GM04503 (cell line): ENCODE measurements around the gene TENM3.
"Not testable (repeated sequence)": the region's sequence is repeated elsewhere in the genome, so short reads cannot be mapped to it uniquely, and the experiment has no call there.

Experiments used
- DNase-seq: peaks from one replicate; pipeline ENCODE4 v3.0.0-alpha.2; 2012; ENCODE audit warnings: low read depth

The TENM3 gene

DNA sequence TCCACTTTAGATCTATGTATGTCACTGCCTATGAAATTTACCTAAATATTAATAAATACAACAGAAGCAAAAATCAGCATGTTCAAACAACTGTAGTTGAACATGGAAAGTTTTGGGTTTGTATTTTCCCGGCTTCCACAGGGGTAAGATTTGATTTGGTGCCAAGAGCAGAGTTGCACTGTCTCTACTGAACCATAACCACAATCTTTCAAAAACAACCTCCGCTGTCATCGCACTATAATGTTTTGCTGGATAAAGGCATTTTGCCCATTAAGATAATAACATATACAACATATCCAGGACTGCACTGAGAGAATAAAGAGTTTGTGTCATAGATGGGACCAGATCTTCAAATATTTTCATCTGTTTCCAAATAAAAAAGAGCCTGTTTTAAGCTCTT, 94.9 kb downstream of the TENM3 start:
- no peak for DNase-seq

DNA sequence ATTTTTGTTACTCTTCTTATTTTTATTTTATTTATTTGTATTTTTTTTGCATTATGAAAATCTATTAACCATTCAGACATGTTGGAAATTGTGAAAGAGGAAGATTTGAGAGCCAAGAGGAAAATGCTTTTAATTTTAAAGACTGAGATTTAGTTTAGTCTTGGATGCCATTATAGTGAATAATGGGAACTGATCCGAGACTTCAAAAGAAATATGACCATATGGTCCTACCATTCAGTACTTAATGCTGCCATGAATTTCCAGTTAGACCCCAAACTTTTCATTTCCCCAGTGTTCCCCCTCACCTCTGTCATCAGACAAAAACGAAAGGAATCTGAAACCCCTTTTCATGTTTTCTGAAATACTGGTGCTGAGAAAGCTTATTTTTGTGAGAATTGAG, 95.5 kb downstream of the TENM3 start:
- DNase-seq: no peak

DNA sequence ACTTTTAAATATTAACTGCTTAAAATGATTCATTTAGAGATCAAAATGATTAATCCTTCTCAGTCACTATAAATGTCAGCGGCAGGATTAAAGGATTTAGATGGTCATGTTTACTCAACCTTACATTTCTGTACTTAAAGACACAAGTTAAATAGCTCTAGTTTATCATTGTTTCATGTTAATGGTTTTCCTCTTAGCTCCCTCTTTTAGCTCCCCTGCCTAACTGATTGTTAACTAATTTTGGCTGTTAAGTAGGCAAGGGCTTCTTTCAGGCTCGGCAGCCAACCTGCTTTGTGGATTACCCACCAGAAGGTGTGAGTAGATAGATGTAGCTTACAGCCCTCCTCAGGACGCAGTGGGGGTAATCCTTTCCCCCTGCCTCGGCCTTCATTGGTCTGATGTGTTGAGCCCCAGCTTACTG, 96.0 kb downstream of the TENM3 start:
- no peak for DNase-seq

DNA sequence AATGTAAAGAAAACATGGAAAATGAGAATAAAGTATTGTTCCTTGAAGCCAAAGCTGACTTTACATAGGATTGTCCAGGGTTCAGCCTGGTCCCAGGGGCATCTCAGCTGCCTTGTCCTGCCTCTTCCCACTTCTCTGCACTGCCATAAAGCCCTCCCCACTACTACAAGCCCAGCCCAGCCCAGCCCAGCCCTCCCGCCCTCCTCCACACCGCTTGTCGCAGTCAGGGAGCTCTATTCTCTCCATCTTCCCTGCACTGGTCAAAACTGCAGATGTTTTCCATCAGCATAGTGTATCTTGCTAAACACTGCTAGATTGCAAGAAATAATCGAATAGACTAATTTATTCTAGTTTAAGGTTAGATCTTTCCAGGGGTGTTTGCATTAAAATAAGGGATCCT, 100.3 kb downstream of the TENM3 start:
- DNase-seq: no peak

DNA sequence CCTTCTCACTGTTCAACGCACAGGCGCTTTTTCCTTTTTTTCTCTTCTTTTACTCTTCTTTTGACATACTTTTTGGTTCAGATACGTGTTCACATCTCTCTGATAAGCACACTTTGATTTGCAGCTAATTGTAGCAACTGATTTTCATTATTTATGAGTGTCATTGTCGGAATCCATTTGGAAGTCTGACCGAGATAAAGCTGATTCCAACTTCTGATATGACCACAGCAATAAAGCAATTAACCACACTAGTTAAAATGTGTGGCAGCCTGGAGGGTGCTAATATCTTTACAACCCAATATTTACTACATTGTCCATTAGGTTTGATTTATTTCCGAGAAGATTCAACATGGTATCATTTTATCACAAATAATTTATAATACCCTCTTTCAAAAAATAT, 101.8 kb downstream of the TENM3 start:
- DNase-seq: no peak

DNA sequence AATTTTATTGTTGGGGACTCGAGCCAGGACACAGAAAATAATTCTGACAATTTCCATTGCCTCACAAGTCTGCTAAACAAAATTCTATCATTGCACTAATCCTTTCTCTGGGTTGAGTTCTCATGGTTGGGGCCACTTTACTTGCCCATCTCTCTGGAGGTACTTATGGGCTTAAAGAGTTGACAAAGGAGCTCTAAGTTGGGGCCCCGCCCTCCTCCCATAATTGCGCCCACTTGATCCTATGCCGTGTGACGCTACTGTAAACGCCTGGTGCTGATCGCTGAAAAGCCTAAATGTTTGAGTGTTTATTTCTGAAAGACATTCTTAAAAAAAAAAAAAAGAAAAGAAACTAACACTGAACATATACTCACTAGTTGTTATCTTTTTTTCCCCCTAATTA, 103.0 kb downstream of the TENM3 start:
- DNase-seq: no peak

DNA sequence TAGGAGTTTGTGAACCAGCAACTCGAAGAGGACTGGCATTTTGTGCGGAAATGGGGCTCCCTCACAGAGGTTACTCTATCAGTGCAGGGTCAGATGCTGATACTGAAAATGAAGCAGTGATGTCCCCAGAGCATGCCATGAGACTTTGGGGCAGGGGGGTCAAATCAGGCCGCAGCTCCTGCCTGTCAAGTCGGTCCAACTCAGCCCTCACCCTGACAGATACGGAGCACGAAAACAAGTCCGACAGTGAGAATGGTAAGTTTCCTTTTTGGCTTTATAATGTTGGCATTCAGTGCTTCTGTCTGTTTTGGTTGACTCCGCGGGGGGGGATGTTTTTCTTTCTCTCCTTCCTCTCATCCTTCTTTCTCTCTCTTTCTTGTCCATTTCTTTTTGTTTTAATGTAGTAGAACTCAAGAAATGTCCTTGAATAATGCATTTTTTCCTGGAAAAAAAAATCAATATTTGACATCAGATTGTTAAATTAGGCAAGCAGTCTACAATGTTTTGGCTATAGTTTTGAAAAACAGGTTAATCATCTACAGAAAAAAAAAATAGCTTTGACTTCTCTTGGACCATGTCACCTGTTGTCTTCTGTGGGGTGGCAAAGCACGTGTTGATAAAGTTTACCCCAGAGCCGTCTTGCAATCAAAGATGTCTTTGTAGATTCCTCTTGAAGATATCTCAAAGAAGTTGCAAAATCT, 103.6 kb downstream of the TENM3 start:
- DNase-seq: no peak

DNA sequence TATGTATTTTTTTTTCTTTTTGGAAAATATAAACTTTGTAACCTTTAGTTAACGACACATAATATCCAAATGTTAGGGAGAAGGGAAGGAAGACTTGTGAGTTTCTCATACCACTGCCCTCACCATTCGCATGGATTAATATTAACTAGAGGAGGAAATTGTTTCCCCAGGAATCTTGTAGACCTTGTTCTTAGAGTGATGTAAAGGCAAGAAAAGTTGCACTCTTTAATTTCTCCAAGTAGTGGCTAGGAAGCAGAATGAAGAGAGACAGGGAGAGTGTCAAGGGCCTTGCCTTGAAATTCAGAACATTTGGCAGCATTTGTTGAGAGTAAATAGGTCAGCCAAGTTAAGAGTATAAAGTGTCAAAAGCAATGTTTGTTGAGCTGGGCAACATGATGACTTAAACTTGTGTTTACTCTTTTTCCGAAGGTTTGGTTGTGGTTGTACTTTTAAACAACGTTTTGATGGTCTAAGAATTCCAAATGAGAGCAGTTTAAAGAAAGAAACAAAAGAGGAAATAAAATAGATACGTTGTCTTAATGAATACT, 105.7 kb downstream of the TENM3 start:
- DNase-seq: no peak

DNA sequence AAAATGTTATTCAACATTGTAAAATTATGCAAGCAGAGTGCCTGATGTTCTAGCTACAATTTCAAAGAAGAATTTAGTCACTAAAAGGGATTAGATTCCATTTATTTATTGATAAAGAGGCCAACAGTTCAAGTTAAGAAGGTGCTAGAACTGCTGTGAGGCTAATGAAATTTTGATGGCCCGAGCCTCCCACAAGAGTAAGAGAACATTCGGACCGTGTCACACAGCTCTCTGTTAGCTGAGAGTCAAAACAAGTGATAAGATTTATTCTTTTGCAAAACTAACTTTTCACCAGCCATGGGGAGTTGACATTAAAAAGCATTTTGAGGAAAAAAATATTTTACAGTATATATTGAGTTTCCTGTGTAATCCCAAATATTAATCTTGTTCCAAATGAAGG, 106.8 kb downstream of the TENM3 start:
- DNase-seq: no peak

DNA sequence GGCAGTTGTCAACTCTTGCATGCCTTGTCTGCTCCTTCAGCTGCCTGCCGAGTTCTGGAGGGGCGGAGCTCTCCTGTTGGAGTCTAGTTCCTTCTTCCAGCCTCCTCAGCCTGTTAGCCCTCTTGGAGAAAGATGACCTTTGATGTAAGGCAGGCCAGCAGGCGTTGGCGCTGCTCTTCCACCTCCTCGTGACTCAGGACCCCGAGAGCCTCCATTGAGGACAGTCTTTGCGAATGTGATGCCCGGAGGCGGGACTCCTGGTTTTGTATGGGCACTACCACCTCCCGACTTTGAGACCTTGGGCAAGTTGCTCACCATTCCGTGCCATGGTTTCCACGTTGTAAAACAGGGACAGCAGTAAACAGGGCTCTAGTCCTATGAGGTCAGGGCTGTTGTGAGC, 108.3 kb downstream of the TENM3 start:
- DNase-seq: no peak

DNA sequence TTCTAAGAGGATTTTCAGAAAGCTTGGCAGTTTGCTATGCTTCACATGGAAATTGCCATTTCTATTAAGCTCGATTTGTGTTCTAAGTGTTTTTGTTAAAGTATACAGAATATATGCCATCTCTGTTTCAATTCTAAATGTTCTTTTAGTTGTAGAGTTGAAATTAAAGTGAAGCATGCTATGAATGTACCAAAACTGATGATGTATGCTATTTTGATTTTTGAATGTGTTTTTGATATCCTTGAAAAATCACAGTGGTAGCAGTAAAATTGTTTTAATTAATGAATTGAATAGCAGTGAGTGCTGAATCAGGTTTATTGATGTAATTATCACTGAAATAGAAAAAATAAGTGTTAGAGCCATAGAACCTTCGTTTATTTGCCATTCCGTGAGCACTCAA, 110.9 kb downstream of the TENM3 start:
- DNase-seq: no peak

DNA sequence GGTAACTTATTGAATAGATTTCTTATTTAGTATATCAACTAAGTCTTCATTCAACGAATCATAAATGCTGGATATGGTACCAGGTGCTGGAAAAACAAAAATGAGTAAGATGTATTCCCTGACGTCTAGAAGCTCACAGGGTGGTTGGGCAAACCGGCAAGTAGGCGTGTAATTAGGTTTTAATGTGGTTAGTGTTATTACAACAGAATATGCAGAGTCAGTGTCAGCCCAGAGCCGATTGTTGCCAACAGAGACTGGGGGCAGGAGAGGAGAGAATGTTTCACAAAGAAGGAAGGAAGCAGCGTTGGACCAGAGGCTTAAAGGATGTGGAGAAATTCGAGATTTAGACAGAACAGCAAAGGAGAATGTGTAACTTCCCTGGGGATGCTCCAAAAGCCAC, 111.7 kb downstream of the TENM3 start:
- no peak for DNase-seq

DNA sequence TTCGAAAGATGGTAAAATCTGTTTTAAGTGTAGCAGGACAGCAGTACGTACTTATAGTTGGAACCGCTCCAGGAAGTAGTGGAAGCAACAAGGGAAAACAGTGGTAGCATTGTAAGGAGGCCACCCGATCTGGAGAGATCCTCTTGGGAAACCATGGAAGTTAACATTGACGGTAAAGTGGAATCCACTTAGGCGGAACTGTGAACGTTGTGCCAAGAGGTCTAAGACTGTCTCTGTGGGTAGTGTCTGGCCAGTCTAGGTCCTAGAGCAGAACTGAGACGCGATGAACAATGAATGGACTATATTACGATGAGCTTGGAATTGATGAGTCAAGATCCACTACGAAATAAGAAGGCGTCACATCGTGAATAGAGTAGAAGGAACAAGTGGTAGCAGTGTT, 124.0 kb downstream of the TENM3 start:
- DNase-seq: no peak

DNA sequence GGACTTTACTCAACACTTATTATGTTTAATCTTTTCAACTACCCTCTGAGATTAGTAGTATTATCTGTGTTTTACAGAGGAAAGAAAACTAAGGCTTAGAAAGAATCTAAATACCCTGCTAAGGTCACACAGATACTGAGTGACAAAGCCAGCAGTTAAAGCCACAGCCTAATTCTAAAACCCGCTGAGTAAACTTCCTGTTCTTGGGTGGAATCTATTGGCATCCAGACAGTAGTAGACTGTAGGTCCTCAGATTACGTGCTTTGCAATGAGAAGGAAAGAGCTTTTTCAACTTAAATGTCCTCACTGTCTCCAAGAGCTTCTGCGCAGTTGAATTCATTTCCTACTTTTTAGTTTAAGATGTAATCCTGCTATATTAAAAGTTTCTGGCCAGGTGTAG, 126.0 kb downstream of the TENM3 start:
- no peak for DNase-seq

DNA sequence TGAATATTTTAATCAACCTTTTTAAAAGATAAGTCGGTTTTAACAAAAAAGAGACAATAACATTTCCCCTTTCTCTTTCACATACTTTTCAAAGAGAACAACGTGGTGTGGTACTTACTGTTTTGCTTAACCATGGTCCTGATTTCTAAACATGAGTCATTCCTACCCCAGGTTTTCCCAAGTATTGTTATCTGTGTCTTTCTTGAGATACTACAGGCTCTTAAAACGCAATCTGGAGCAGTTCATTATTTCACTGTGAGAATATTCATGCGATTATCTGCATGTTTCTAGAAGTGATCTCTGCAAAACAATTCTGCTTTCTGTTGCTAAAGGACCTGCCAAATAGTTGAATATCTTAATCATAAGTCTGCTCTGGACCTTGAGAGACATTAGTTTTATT, 127.3 kb downstream of the TENM3 start:
- no peak for DNase-seq

DNA sequence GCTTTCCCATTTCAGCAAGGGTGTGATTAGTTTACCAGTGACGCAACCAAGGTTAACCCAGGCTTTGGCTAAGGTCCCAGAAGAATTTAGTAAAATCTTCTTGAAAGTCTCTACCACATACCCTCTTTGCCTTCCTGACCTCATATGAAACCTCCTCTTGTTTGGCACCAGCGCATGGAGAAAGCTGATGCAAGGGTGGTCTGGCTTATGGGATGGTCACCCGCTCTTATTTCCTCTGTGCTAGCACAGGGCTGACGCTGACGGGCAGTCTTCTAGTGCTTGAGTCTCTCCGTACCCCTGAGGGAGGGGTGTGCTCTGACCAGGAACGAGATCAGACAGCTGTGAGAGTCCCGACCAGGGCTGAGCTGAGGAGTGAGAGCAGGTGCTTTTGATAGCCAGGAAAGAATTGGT, 137.6 kb downstream of the TENM3 start:
- no peak for DNase-seq

DNA sequence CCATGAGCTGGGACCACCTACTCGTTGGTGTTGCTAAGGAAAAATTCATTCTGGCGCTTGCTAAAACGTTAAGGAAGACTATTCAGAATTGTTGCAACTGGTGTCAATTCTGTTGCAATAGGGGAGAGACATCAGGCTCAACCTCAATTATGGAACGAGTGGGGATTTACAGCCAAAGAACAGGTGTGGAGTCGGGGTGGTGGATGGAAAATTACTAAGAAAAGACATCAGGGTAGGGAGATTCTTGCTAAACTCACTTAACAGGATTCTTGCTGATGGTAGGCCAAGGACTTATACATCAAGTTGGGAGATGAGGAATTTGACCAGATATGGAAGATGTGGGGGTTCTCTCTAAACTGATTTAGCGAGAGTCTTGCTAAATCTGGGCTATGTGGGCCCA, 139.7 kb downstream of the TENM3 start:
- DNase-seq: no peak

DNA sequence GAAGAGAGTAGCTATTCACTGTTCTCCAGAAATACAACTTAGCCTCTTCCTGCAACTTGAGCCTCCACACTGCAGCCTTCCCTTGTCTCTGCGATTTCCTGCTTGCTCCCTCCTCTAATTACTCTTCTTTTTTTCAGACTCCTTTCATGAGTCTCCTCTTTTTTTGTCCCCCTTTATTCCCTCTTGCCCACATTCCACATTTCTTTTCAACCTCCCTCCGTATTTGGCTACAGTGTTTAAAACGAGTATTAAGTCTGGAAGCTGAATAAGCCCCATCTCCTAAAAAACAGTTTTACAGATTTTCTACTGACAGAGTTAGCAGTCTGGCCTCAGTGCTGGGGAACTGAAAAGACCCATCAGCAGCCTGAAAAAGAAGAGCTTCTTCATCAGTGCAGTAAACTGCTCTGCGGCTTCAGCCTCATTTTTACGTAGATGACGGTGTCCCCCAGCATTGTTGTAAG, 141.5 kb downstream of the TENM3 start:
- no peak for DNase-seq

DNA sequence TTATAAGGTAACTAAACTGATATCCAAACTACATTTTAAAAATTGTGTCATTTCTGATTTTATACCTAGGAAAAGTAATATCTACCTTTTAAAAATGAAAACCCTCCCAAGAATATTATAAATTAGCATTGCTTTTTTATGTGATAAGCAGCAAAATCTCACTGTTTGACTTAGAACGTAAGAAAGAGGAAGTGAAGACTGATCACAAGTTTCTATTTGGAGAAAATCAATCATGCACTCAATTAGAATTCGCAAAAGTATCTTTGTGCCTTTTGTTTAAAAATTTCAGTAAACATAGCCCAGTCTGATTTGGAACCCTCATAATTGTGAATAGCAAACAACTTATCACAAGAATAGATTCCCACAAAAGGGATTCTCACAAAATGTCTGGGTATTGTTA, 142.7 kb downstream of the TENM3 start:
- no peak for DNase-seq

DNA sequence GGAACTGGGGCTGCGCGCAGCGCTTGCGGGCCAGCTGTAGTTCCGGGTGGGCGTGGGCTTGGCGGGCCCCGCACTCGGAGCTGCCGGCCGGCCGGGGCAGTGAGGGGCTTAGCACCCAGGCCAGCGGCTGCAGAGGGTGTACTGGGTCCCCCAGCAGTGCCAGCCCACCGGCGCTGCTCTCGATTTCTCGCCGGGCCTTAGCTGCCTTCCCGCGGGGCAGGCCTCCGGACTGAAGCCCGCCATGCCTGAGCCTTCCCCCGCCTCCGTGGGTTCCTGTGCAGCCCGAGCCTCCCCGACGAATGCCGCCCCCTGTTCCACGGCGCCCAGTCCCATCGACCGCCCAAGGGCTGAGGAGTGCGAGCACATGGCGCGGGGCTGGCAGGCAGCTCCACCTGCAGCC, 143.4 kb downstream of the TENM3 start:
- not testable (repeated sequence) for DNase-seq

DNA sequence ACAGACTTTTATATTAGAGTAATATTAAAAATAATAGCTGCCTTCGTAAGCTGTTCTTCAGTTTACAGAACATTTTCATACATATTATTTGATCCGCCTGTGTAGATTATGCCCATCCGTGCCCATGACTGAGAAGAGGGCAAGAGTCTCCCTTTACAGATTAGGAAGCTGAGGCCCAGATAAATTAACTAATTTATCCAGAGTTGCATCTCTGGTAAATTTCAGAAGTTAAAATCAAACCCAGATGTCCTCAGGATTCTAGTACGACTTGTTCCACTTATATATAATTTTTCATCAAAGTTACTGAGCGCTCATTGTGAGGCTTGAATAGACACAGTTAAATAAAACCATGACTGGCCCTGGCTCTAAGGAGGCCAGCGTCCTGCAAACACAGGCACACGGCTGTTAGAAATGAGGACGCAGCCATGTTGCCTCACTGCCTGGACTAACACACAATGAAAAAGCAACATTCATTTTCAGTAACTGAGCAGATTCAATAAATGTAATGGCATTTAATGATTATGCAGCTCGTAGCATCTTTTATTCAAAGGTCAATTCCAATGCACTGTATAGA, 148.0 kb downstream of the TENM3 start:
- DNase-seq: no peak

DNA sequence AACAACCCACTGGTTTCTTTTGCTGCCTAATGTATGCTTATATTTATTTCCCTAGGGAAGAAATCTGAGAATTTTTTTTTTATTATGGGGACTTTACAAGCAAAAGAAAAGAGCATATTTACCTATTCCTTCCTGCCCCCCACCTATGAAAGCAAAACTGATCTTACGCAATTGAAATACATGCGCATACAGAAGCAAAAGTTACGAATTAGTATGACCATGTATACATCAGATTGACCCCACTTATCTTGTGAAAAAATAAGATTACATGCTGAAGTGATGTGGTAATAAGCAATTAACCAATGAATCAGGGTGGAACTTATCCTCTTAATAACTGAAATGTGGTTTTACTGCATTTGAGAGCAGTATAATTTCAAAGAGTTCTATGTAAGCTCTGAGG, 151.0 kb downstream of the TENM3 start:
- DNase-seq: no peak

DNA sequence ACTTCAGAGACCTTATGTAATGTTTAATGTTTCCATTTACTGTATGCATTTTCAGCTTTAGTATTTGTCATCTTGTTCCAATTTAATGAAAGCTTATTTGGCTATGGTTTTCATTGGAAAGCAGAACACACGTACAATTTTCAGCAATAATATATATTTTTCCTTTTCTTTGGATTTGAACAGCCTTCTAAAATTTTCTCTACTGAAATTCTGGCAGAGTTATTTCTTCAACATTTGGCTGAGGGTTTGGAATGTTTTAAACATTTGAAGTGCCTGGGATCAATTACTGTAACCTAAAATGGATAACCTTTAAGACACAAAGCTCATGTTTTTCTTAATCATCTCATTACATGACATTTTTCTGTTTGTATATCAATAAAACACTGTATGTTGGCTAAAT, 156.9 kb downstream of the TENM3 start:
- no peak for DNase-seq

DNA sequence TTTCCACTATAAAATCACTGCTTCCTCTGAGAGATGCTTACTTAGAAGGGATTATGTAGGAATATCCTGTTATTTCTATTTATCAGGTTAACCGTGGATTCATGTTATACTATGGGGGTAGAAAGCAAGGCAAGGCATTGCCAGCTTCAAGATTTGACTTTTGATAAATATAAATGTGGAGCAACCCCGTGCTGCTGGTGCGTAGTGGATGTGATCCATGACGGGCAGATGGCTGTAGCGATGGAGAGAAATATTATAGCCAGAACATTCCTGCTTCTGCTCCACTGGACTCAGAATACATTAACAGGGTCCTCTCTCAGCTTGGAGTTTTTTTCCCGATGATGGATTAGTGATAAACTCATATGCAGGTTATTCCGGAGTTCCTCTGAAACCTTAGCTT, 157.6 kb downstream of the TENM3 start:
- DNase-seq: no peak
